A549 treated with Mapracorat at 1 μM for 4 hours (cell line): ENCODE measurements around the gene HSPA5. TPM values are rescaled to one million over a fixed set of nuclear protein-coding genes. Genes with fewer than 3 reads are reported as not detected.

Experiments used
- total RNA-seq: library from RNA; stranded (reverse); fragments of 200-300 nt; extraction: Qiagen RNA extraction; gene quantifications from 5 replicates; pipeline ENCODE4 v1.2.3, GENCODE V29; 2022

HSPA5 gene
- total RNA-seq, result 334 to 360 TPM (median 353 TPM) in 5 replicates

DNA sequence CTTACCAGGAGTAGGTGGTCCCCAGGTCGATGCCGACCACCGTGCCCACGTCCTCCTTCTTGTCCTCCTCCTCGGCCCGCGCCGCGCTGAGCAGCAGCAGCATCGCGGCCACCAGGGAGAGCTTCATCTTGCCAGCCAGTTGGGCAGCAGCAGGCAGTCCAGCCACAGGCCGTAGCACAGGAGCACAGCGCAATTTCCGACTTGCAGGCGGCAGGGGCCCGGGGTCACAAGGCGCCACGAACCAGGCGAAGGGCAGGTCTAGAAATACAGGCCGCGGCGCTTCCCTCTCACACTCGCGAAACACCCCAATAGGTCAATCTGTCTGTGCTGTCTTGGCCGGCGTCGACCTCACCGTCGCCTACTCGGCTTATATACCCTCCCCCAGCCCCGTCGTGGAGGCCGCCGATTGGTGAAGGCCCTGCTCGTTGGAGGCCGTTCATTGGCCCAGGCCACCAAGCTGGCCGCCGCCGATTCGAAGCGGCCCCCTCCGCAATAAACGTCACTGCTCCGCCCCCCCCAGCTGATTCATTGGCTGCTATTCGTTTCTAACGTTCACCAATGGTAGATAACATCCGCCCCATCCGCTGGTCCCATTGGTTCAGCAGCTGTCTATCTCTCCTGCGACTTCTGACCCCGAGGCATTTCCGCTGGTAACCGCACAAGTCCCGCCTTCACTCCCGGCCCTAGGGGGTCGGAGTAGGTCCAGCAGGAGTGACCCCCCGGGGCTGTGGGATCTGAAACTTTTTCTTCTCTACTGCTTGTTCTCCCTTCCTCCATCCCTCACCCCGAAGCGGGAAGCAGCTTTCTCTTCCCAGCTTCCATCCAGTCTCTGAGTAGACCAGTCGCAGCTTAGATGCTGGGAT is at the start of gene HSPA5:
Gene HSPA5, minus strand, starts transcription at position 344 of the 863 bp plus-strand sequence. Its CDS starts 217 bp downstream, at position 127.

DNA sequence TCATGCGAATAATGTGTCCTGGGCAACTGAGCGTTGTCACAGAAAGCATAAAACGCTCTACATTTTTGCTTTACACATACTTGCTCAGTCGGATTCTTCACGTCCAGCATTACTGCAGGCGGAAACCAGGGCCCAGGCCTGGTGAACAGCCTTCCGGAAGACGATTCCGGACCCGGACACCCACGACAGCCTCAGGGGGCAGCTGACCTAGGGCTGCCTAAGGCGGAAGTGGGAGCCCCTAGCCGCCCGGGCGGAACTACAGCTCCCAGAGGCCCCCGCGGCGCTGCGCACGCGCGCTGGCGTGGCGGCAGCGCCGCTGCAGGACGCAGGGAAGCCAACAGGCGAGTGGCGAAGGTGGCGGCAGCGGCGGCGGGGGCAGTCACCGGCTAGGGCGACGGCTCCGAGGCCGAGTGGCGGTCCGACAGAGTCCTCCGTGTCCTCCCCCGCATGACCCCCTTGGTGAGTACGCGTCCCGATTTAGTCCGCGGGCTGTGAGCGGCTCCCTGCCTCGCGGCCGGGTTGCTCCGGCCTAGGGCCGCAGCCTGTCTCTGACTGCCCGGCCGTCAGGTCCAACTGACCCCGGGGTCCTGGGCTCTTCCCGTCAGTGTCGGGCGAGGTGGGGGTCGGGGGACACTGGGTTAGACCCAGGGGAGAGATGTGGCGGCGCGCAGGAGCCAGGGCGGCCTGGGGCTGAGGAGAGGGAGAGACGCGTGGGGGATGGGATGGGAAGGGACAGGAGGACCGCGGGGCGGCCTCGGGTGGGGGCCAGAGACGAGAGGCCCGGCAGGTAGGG is 20.6 kb upstream of the HSPA5 start, which contains the start of gene GAPVD1:
Gene GAPVD1, plus strand, starts transcription at position 326 of the 793 bp plus-strand sequence. CDS start 37,096 bp downstream, outside the sequence.

DNA sequence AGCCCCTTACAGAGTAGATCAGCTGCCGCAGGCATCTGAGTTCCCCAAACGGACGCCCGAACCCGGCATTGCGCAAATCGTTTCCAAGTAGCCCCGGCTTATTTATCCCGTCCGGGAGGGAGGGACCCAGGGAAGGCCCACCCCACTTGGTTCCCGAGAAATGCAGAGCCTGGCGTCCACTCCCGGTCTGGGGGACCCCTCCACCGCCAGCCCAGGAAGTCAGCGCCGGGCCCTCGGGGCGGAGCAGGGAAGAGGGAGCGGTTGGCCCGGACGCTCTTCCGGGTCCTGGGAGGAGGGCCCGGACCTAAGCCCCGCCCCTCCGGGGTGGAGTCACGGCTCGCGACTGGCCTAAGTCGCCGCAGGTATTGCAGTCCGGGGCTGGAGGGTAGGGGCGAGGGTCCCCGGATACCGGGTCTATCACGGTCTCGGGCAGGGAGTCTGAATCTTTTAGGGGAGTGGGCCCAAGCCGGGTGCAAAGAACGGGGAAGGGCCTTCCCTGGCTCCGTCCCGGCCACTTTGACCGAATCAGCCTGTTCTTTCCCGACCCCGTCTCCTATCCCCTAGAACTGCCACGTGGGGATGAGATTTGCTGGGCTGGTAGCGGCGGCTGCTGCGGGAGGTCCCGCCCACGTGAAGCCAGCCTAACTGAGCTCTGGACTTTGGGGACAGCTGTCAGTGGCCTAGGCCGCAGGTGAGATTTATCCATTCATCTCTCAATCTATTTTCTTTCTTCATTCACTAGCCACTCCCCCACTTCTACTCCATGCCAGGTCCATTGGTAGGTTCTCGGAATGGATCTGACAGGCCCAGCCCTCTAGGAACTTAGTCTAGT is 40.7 kb downstream of the HSPA5 start, which contains the start of gene RABEPK:
Gene RABEPK, plus strand, starts transcription at position 327 of the 832 bp plus-strand sequence. CDS start 2,472 bp downstream, outside the sequence.

DNA sequence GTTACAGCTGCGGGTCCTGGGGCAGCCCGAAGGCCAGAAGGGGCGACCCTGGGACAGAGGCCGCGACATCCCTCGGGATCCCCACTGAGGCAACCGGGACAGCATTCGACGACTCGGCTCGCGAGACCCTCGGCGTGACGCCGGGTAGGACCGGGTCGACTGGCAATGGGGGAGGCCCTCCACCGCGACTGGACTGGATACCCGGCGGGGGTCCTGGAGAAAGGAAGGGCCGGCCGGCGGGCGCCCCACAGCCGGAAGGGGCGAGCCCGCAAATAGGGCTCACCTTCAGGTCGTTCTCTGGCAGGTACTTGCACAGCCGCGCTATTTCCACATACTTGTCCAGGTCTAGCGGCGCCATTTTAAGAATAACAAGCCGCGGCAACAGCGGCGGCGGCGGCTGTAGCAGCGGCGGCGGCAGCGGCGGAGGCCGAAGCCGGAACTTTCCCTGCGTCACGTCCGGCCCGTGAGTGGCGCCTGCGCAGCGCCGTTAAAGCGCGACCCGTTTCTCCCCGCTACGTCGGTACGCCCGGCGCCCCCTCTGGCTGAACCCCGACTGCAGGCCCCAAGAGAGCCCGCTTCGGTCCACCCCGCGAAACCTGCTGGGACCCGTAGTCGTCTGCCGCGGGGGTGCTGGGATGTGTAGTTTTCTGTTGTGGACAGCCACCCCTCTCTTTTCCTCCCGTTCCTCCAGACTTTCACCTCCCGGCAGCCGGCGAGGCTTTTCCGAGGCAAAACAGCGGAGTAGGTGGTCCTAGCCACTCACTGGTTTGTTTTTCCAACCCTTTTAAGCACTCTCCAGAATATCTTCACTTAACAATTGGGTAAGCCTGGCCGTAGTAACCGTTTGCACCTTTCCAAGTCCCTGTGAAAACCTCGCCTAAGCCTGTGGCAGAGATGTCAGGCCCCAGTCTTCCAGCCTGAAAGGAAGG is 51.5 kb downstream of the HSPA5 start, which contains the start of gene PPP6C:
Gene PPP6C, minus strand, starts transcription at position 443 of the 929 bp plus-strand sequence. Its CDS starts 85 bp downstream, at position 358.

Other genes starting within 250 kb of the HSPA5 start
- gene SCAI, start 97.8 kb downstream of the HSPA5 start, total RNA-seq, result 1.3 to 2.2 TPM (median 1.8 TPM) in 5 replicates
- gene PPP6C, start 51.5 kb downstream of the HSPA5 start, total RNA-seq, result 23.2 to 27.6 TPM (median 26.6 TPM) in 5 replicates
- 36.6 to 43.4 TPM (median 39.8 TPM) in 5 replicates for gene RABEPK, start 40.8 kb downstream of the HSPA5 start, total RNA-seq
- gene GAPVD1, start 20.5 kb upstream of the HSPA5 start, total RNA-seq, result 12.1 to 16.9 TPM (median 14.0 TPM) in 5 replicates